WTC11 (cell line): ENCODE results near the gene MYH14. TPM values are rescaled to one million over a fixed set of nuclear protein-coding genes. Genes with fewer than 3 reads are reported as not detected.

Experiments used
- ATAC-seq: fragments of 200-7000 bp; cut with Tn5 transposase; 2 replicates; pipeline ENCODE4 v1.10.0; 2021; ENCODE audit warnings: mild to moderate bottlenecking, moderate library complexity
- CTCF ChIA-PET: fragments of 300-600 bp; sonication (Branson Sonifier 250); formaldehyde crosslinking; loops from one replicate; lab custom pipeline; 2021; ENCODE audit warnings: antibody characterized with exemption; lab: Charles Lee
- POLR2A ChIA-PET: fragments of 350-600 bp; sonication (Branson Sonifier 250); formaldehyde crosslinking; loops from one replicate; lab custom pipeline; 2021; ENCODE audit warnings: antibody characterized with exemption; lab: Charles Lee
- DNase-seq: peaks from one replicate; pipeline ENCODE4 v3.0.0; 2021; ENCODE audit warnings: low spot score
- H3K27ac Mint-ChIP-seq: 2 replicates; pipeline ENCODE4 v1.8.0; 2021; ENCODE audit warnings: mixed read lengths
- H3K27me3 Mint-ChIP-seq: 2 replicates; pipeline ENCODE4 v1.8.0; 2021; ENCODE audit warnings: low read depth, mild to moderate bottlenecking, moderate library complexity, mixed read lengths
- H3K36me3 Mint-ChIP-seq: 2 replicates; pipeline ENCODE4 v1.8.0; 2021; ENCODE audit warnings: mixed read lengths
- H3K4me1 Mint-ChIP-seq: 2 replicates; pipeline ENCODE4 v1.8.0; 2022; ENCODE audit warnings: mixed read lengths
- H3K4me3 Mint-ChIP-seq: 2 replicates; pipeline ENCODE4 v1.8.0; 2021; ENCODE audit warnings: mild to moderate bottlenecking, moderate library complexity, mixed read lengths
- H3K9me3 Mint-ChIP-seq: 2 replicates; pipeline ENCODE4 v1.8.0; 2021; ENCODE audit warnings: mixed read lengths
- ATF2 ChIP-seq: sonication (generic); formaldehyde crosslinking; IDR thresholded peaks from 2 replicates; pipeline ENCODE4 v1.8.1; 2022; ENCODE audit warnings: low read depth, missing genetic modification reagents, borderline replicate concordance
- ATF3 ChIP-seq: sonication (generic); formaldehyde crosslinking; conservative IDR thresholded peaks from 2 replicates; pipeline ENCODE4 v1.8.1; 2022; ENCODE audit warnings: mild to moderate bottlenecking, missing genetic modification reagents
- CTCF ChIP-seq: fragments of 200-600 bp; IDR thresholded peaks from 2 replicates; pipeline ENCODE4 v1.8.0; 2022; ENCODE audit warnings: antibody characterized with exemption
- ETV6 ChIP-seq: sonication (generic); formaldehyde crosslinking; IDR thresholded peaks from 2 replicates; pipeline ENCODE4 v1.8.1; 2022; ENCODE audit warnings: mild to moderate bottlenecking, missing genetic modification reagents
- FOXK1 ChIP-seq: sonication (generic); formaldehyde crosslinking; IDR thresholded peaks from 2 replicates; pipeline ENCODE4 v1.8.0; 2022; ENCODE audit warnings: mild to moderate bottlenecking, moderate library complexity, missing genetic modification reagents
- FOXP4 ChIP-seq: sonication (generic); formaldehyde crosslinking; IDR thresholded peaks from 2 replicates; pipeline ENCODE4 v1.8.0; 2022; ENCODE audit warnings: mild to moderate bottlenecking, missing genetic modification reagents
- IRF1 ChIP-seq: sonication (generic); formaldehyde crosslinking; IDR thresholded peaks from 2 replicates; pipeline ENCODE4 v1.8.0; 2023; ENCODE audit warnings: missing genetic modification reagents
- IRF2 ChIP-seq: sonication (generic); formaldehyde crosslinking; IDR thresholded peaks from 2 replicates; pipeline ENCODE4 v1.8.0; 2022; ENCODE audit warnings: low read depth, missing genetic modification reagents, borderline replicate concordance
- KAT7 ChIP-seq: sonication (generic); formaldehyde crosslinking; IDR thresholded peaks from 2 replicates; pipeline ENCODE4 v1.8.1; 2023; ENCODE audit warnings: missing genetic modification reagents, mild to moderate bottlenecking, borderline replicate concordance
- MAX ChIP-seq: sonication (generic); formaldehyde crosslinking; IDR thresholded peaks from 2 replicates; pipeline ENCODE4 v1.8.0; 2022; ENCODE audit warnings: mild to moderate bottlenecking, missing genetic modification reagents
- MXD4 ChIP-seq: fragments of 250-450 bp; sonication (Bioruptor Pico); IDR thresholded peaks from 2 replicates; pipeline ENCODE4 v1.8.0; 2021; ENCODE audit warnings: mild to moderate bottlenecking, moderate library complexity, borderline replicate concordance
- NFE2L1 ChIP-seq: sonication (generic); formaldehyde crosslinking; IDR thresholded peaks from 2 replicates; pipeline ENCODE4 v1.8.1; 2023; ENCODE audit warnings: missing genetic modification reagents
- NR1H2 ChIP-seq: sonication (generic); formaldehyde crosslinking; IDR thresholded peaks from 2 replicates; pipeline ENCODE4 v1.9.0; 2021; ENCODE audit warnings: mild to moderate bottlenecking, moderate library complexity, missing genetic modification reagents
- OVOL2 ChIP-seq: fragments of 250-450 bp; sonication (Bioruptor Pico); IDR thresholded peaks from 2 replicates; pipeline ENCODE4 v1.9.0; 2021; ENCODE audit warnings: mild to moderate bottlenecking, borderline replicate concordance
- SMAD3 ChIP-seq: sonication (generic); formaldehyde crosslinking; IDR thresholded peaks from 2 replicates; pipeline ENCODE4 v1.8.0; 2022; ENCODE audit warnings: missing genetic modification reagents, mild to moderate bottlenecking, borderline replicate concordance
- TCF7 ChIP-seq: sonication (generic); formaldehyde crosslinking; IDR thresholded peaks from 2 replicates; pipeline ENCODE4 v1.8.0; 2022; ENCODE audit warnings: mild to moderate bottlenecking, low read depth, missing genetic modification reagents, moderate library complexity
- TP53 ChIP-seq: sonication (generic); formaldehyde crosslinking; IDR thresholded peaks from 2 replicates; pipeline ENCODE4 v1.8.1; 2023; ENCODE audit warnings: mild to moderate bottlenecking, missing genetic modification reagents
- ZNF121 ChIP-seq: sonication (generic); formaldehyde crosslinking; IDR thresholded peaks from 2 replicates; pipeline ENCODE4 v1.8.0; 2023; ENCODE audit warnings: missing genetic modification reagents
- ZNF263 ChIP-seq: sonication (generic); formaldehyde crosslinking; IDR thresholded peaks from 2 replicates; pipeline ENCODE4 v1.8.1; 2022; ENCODE audit warnings: low read depth, mild to moderate bottlenecking, moderate library complexity, missing genetic modification reagents
- ZNF416 ChIP-seq: fragments of 250-450 bp; sonication (Bioruptor Pico); IDR thresholded peaks from 2 replicates; pipeline ENCODE4 v1.9.0; 2021; ENCODE audit warnings: mild to moderate bottlenecking, inconsistent platforms
- total RNA-seq: library from RNA; stranded (reverse); gene quantifications from 3 replicates; pipeline ENCODE4 v1.2.3, GENCODE V29; 2021

The MYH14 gene
- total RNA-seq, 1 experiment from 2014 or later: 25.8 TPM

- Mint-ChIP-seq H3K27me3 (peaks cover 19% of the 10 kb centered on the region), H3K9me3 (0 out of 2 replicates have a peak, but pooled peaks cover 5% of the 10 kb centered on the region)
These were observed 153.3 kb downstream of the MYH14 start for GRCh38 chr19:50356691-50357177.

GRCh38 chr19:50357178-50358100 lies 154.0 kb downstream of the MYH14 start:
- Mint-ChIP-seq H3K4me1 (peaks cover 2% of the 10 kb centered on the region; the same call in 1 of the 2 replicates), H3K27me3 (peaks cover 21% of the 10 kb centered on the region), H3K9me3 (0 out of 2 replicates have a peak, but pooled peaks cover 5% of the 10 kb centered on the region), H3K27ac (no peak overlapping the region), H3K4me3 (no peak overlapping the region; the same call in 1 of the 2 replicates), H3K36me3 (no peaks in the 10 kb centered on the region)
- DNase-seq (peak; percentile 86), ATAC-seq (peak; percentile 86)
- no peak for TF ChIP-seq NFE2L1 (CRISPR knock-in tag)
- peak; percentile 78 for TF ChIP-seq CTCF
- ChIA-PET POLR2A (interaction anchor here (1.0 kb wide), 1 partner anchor 32 kb away, joined by 7 read pairs; no protein-coding TSS in a partner anchor), CTCF (interaction anchor here (0.5 to 2.9 kb wide), 54 partner anchors 9 to 426 kb away, joined by 3 to 33 read pairs (median 4); partner anchors contain the start of genes GARIN5A, JOSD2, KCNC3 and NAPSA)

More at GRCh38 chr19:50356691-50357177, 153.3 kb downstream of the MYH14 start:
- Mint-ChIP-seq H3K4me1 (peaks cover 2% of the 10 kb centered on the region; the same call in 1 of the 2 replicates), H3K27ac (no peak overlapping the region), H3K36me3 (no peaks in the 10 kb centered on the region), H3K4me3 (no peak overlapping the region)
- no peak for DNase-seq
- POLR2A ChIA-PET: interaction anchor here (1.0 kb wide), 1 partner anchor 31 kb away, joined by 7 read pairs; no protein-coding TSS in a partner anchor
- no peak for ATAC-seq
- CTCF ChIA-PET: interaction anchor here (0.5 to 2.9 kb wide), 51 partner anchors 9 to 427 kb away, joined by 3 to 33 read pairs (median 5); partner anchors contain the start of genes JOSD2, KCNC3, NAPSA and NR1H2
- TF ChIP-seq SMAD3 (no peak), ATF3 (CRISPR knock-in tag) (no peak), TP53 (CRISPR knock-in tag) (no peak), FOXP4 (CRISPR knock-in tag) (no peak), MXD4 (CRISPR knock-in tag) (no peak), NFE2L1 (CRISPR knock-in tag) (no peak), IRF2 (CRISPR knock-in tag) (no peak), ETV6 (CRISPR knock-in tag) (no peak), ZNF121 (CRISPR knock-in tag) (no peak)

- ATAC-seq: no peak
- DNase-seq: no peak
- peaks cover 2% of the 10 kb centered on the region; the same call in 1 of the 2 replicates for H3K4me1 Mint-ChIP-seq
- no peak overlapping the region for H3K4me3 Mint-ChIP-seq
- H3K36me3 Mint-ChIP-seq: no peaks in the 10 kb centered on the region
- peaks cover 23% of the 10 kb centered on the region for H3K27me3 Mint-ChIP-seq
- H3K27ac Mint-ChIP-seq: no peak overlapping the region
- ChIA-PET CTCF (interaction anchor here (2.9 kb wide), 1 partner anchor 10 kb away, joined by 33 read pairs; no protein-coding TSS in a partner anchor), POLR2A (no interaction called here)
- 0 out of 2 replicates have a peak, but pooled peaks cover 5% of the 10 kb centered on the region for H3K9me3 Mint-ChIP-seq
- TF ChIP-seq TP53 (CRISPR knock-in tag) (no peak), NR1H2 (no peak), ZNF416 (CRISPR knock-in tag) (no peak), MAX (CRISPR knock-in tag) (no peak), IRF1 (CRISPR knock-in tag) (no peak), TCF7 (no peak), FOXK1 (CRISPR knock-in tag) (no peak), ATF2 (no peak), OVOL2 (CRISPR knock-in tag) (no peak), ZNF263 (CRISPR knock-in tag) (no peak), KAT7 (CRISPR knock-in tag) (no peak)
These were observed 155.3 kb downstream of the MYH14 start for GRCh38 chr19:50358483-50359327.
